DOHH2 (cell line): ENCODE results near the gene TNFRSF21.

ENCODE experiments used
- CTCF ChIP-seq: fragments of 200-600 bp; sonication (generic); IDR thresholded peaks from one replicate; pipeline ENCODE4 v1.5.1; 2014; ENCODE audit warnings: antibody characterized with exemption, mild to moderate bottlenecking, low read depth, low read length; ENCODE audit not compliant: poor library complexity, severe bottlenecking
- EZH2phosphoT487 ChIP-seq: fragments of 200-600 bp; sonication (generic); IDR thresholded peaks from 2 replicates; pipeline ENCODE4 v1.6.1; 2017; ENCODE audit warnings: borderline replicate concordance, mild to moderate bottlenecking, antibody characterized with exemption, low read length, moderate library complexity, mixed read lengths

- TF ChIP-seq CTCF (no peak), EZH2phosphoT487 (no peak)
Observed at GRCh38 chr6:47294990-47295389, 14.7 kb downstream of the TNFRSF21 start.
